ENCODE results near the gene ZDHHC5. TPM values are rescaled to one million over a fixed set of nuclear protein-coding genes. Genes with fewer than 3 reads are reported as not detected.

The ZDHHC5 gene
- total and polyA plus RNA-seq, 2 donors (not counting 1 experiment from before 2014, with no cell fraction given), result 31.5 to 53.8 TPM

DNA sequence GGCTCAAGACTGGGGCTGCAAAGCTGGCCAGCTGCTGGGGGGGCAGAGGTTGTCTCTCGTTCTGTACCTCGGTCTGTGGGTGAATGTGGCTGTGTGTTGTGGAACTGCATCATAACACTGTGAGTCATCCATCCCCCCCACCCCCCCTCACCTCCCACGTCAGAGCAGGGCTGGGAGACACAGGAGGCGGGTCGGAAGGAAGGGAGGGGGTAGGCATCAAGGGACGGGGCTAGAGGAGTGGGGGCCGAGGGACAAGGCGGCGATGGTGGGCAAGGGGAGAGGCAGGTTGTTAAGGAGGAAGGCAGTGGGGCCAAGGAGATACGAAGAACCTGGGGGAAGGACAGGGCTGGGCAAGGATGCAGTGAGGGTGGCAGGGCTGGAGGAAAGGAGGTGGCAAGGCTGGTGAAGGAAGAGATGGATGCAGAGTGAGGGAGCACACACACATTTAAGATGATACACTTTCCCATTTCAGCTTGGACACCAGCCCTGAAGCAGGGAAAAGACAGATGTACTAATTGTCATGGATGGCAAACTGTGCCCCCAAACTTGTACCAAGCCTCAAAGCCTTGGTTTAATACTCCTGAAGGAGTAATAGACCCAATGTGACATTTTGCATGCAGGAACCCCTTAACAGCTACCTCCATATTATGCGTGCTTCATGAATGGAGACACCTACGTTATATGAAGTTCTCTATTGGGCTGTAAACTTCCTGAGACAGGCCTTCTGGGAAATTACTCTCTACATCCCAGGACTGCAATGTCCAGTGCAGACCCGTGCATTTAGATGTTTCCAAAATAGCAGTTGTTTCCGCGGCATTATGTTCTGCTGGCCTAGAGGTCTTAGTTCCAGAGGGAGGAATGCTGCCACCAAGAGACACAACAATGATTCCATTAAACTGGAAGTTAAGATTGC is 17.8 kb upstream of the ZDHHC5 start, which contains the start of gene YPEL4:
Gene YPEL4, minus strand, starts transcription at position 87 of the 913 bp plus-strand sequence. CDS start 2,805 bp downstream, outside the sequence.
- H2AFZ ChIP-seq (ENCODE audit: insufficient read depth, low read depth, low read length, poor library complexity, severe bottlenecking), result no peak within 1 kb of the TSS
- Mint-ChIP-seq H3K27me3 (peaks cover 63% of the 10 kb centered on the region), H3K27ac (peak within 1 kb of the TSS; percentile 37), H3K9me3 (ENCODE audit: insufficient read depth) (no peaks in the 10 kb centered on the region), H3K4me3 (peak within 1 kb of the TSS; percentile 78), H3K4me1 (peaks cover 40% of the 10 kb centered on the region)
- CTCF ChIA-PET, result interaction anchor here (0.5 to 0.9 kb wide), 3 partner anchors 81 to 150 kb away, joined by 3 read pairs; no protein-coding TSS in a partner anchor
- H3K79me2 ChIP-seq (ENCODE audit: control insufficient read depth, insufficient read depth, low read length), result no peaks in the 10 kb centered on the region
- H3K4me2 ChIP-seq (replicated peaks; ENCODE audit: low read depth, low read length, poor library complexity, severe bottlenecking), result peak within 1 kb of the TSS; percentile 55
- no peaks in the 10 kb centered on the region for H3K36me3 ChIP-seq (replicated peaks in 1 of 2; ENCODE audit: control extremely low read depth in 1 of 2, control insufficient read depth in 1 of 2, extremely low read depth in 1 of 2, insufficient read depth in 2 of 2, low read length in 1 of 2)
- peaks cover 41 to 44% of the 10 kb centered on the region in 2 donors for H3K4me1 ChIP-seq (ENCODE audit: control insufficient read depth in 2 of 2, insufficient read depth in 2 of 2, low read length in 2 of 2)
- no peaks in the 10 kb centered on the region for H4K20me1 ChIP-seq (ENCODE audit: control insufficient read depth, insufficient read depth, low read length, poor library complexity, severe bottlenecking)
- WGBS (ENCODE audit: insufficient coverage), result 39% methylated on average over 10 of the region's 15 CpGs
- peak; percentile 71 for ATAC-seq (ENCODE audit: low read depth)
- no peak for TF ChIP-seq EZH2 (IDR thresholded peaks at IDR 0.05; ENCODE audit: borderline replicate concordance, insufficient read depth, low read depth, low read length, poor library complexity, severe bottlenecking)
- TF ChIP-seq, protein P1, sequence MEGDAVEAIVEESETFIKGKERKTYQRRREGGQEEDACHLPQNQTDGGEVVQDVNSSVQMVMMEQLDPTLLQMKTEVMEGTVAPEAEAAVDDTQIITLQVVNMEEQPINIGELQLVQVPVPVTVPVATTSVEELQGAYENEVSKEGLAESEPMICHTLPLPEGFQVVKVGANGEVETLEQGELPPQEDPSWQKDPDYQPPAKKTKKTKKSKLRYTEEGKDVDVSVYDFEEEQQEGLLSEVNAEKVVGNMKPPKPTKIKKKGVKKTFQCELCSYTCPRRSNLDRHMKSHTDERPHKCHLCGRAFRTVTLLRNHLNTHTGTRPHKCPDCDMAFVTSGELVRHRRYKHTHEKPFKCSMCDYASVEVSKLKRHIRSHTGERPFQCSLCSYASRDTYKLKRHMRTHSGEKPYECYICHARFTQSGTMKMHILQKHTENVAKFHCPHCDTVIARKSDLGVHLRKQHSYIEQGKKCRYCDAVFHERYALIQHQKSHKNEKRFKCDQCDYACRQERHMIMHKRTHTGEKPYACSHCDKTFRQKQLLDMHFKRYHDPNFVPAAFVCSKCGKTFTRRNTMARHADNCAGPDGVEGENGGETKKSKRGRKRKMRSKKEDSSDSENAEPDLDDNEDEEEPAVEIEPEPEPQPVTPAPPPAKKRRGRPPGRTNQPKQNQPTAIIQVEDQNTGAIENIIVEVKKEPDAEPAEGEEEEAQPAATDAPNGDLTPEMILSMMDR (IDR thresholded peaks at IDR 0.05), result no peak
- H3K27me3 ChIP-seq (replicated peaks in 1 of 4; ENCODE audit: control extremely low read depth in 1 of 4, control insufficient read depth in 3 of 4, insufficient read depth in 4 of 4, low read length in 3 of 4), result peaks cover 0 to 62% (median 53%) of the 10 kb centered on the region in 4 experiments
- POLR2A ChIA-PET, result no interaction called here
- peaks cover 0 to 11% (median 0%) of the 10 kb centered on the region in 3 donors for H3K9me3 ChIP-seq (ENCODE audit: control extremely low read depth in 1 of 3, control insufficient read depth in 2 of 3, insufficient read depth in 1 of 3, low read length in 2 of 3)
- intact Hi-C loops (cut with micrococcal nuclease), result no loop called here
- peak within 1 kb of the TSS in 1 of 5 experiments; percentile 24 for H3K4me3 ChIP-seq (ENCODE audit: control extremely low read depth in 1 of 5, extremely low read depth in 1 of 5, insufficient read depth in 1 of 5, low read depth in 2 of 5, low read length in 4 of 5)
- no peak within 1 kb of the TSS for H3K9ac ChIP-seq (ENCODE audit: low read length)
- H3K27ac ChIP-seq (ENCODE audit: low read length in 2 of 2), result no peak within 1 kb of the TSS
- DNase-seq, result peak; percentile 54

DNA sequence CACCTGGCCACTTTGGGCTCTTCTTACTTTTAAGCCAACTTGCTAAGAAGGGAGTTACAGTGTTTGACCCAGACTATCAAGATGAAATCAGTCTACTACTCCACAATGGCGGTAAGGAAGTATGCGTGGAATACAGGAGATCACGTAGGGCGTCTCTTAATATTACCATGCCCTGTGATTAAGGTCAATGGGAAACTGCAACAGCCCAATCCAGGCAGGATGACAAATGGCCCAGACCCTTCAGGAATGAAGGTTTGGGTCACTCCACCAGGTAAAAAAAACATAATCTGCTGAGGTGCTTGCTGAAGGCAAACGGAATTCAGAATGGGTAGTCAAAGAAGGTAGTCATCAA is 17.2 kb upstream of the ZDHHC5 start:
- no peak overlapping the region for H3K27ac Mint-ChIP-seq
- H3K4me3 Mint-ChIP-seq, result no peak overlapping the region
- ChIA-PET CTCF (interaction anchor here (0.5 to 0.6 kb wide), 2 partner anchors 82 to 124 kb away, joined by 3 read pairs; no protein-coding TSS in a partner anchor), POLR2A (no interaction called here)
- Histone ChIP-seq H3K4me1 (ENCODE audit: control insufficient read depth in 2 of 2, insufficient read depth in 2 of 2, low read length in 2 of 2) (peaks cover 41 to 43% of the 10 kb centered on the region in 2 donors), H3K36me3 (replicated peaks in 1 of 2; ENCODE audit: control extremely low read depth in 1 of 2, control insufficient read depth in 1 of 2, extremely low read depth in 1 of 2, insufficient read depth in 2 of 2, low read length in 1 of 2) (no peaks in the 10 kb centered on the region), H3K9me3 (ENCODE audit: control extremely low read depth in 1 of 3, control insufficient read depth in 2 of 3, insufficient read depth in 1 of 3, low read length in 2 of 3) (peaks cover 0 to 10% (median 0%) of the 10 kb centered on the region in 3 donors), H3K4me2 (replicated peaks; ENCODE audit: low read depth, low read length, poor library complexity, severe bottlenecking) (no peak overlapping the region), H3K27ac (ENCODE audit: low read length in 2 of 2) (no peak overlapping the region), H3K9ac (ENCODE audit: low read length) (no peak overlapping the region), H3K27me3 (replicated peaks in 1 of 4; ENCODE audit: control extremely low read depth in 1 of 4, control insufficient read depth in 3 of 4, insufficient read depth in 4 of 4, low read length in 3 of 4) (peaks cover 0 to 55% (median 46%) of the 10 kb centered on the region in 4 experiments), H4K20me1 (ENCODE audit: control insufficient read depth, insufficient read depth, low read length, poor library complexity, severe bottlenecking) (no peaks in the 10 kb centered on the region), H3K4me3 (ENCODE audit: control extremely low read depth in 1 of 5, extremely low read depth in 1 of 5, insufficient read depth in 1 of 5, low read depth in 2 of 5, low read length in 4 of 5) (no peak overlapping the region), H2AFZ (ENCODE audit: insufficient read depth, low read depth, low read length, poor library complexity, severe bottlenecking) (no peak overlapping the region), H3K79me2 (ENCODE audit: control insufficient read depth, insufficient read depth, low read length) (no peaks in the 10 kb centered on the region)
- no peak for DNase-seq
- H3K9me3 Mint-ChIP-seq (ENCODE audit: insufficient read depth), result no peaks in the 10 kb centered on the region
- intact Hi-C loops (cut with micrococcal nuclease), result no loop called here
- H3K4me1 Mint-ChIP-seq, result peaks cover 40% of the 10 kb centered on the region
- 97% methylated on average over 5 of the region's 5 CpGs for WGBS (ENCODE audit: insufficient coverage)
- H3K27me3 Mint-ChIP-seq, result peaks cover 58% of the 10 kb centered on the region
- ATAC-seq (ENCODE audit: low read depth), result no peak
- TF ChIP-seq EZH2 (IDR thresholded peaks at IDR 0.05; ENCODE audit: borderline replicate concordance, insufficient read depth, low read depth, low read length, poor library complexity, severe bottlenecking), result no peak
- TF ChIP-seq, protein P1 (IDR thresholded peaks at IDR 0.05), result no peak
